Thoracic aorta (tissue), 2 donors: Measurements from ENCODE around the gene KCNH8. TPM values are rescaled to one million over a fixed set of nuclear protein-coding genes. Genes with fewer than 3 reads are reported as not detected.
A peak's percentile ranks its signal among the peaks of the same experiment; 100 is the strongest.

Experiments used
- ATAC-seq: fragments of 150-250 bp; one replicate; pipeline ENCODE4 v1.8.0; 2017; ENCODE audit warnings: low read depth; ENCODE audit not compliant: insufficient number of reproducible peaks, low FRiP score
- DNase-seq: peaks from one replicate; pipeline ENCODE4 v3.0.0-alpha.2; 2020; ENCODE audit warnings: low spot score
- H3K27ac ChIP-seq, 2 donors: fragments of 200-600 bp; sonication (generic); 1 replicate in 1 of 2; 2 replicates in 1 of 2; pipeline ENCODE4 v1.5.1; 2016; ENCODE audit warnings: mild to moderate bottlenecking in 2 of 2, moderate library complexity in 2 of 2
- H3K27me3 ChIP-seq: fragments of 200-600 bp; sonication (generic); replicated peaks from 2 replicates; pipeline ENCODE4 v1.6.0; 2016; ENCODE audit warnings: mild to moderate bottlenecking; ENCODE audit not compliant: insufficient read depth
- H3K36me3 ChIP-seq: fragments of 200-600 bp; sonication (generic); one replicate; pipeline ENCODE4 v1.5.1; 2016
- H3K4me1 ChIP-seq, 2 donors: fragments of 200-600 bp; sonication (generic); 1 replicate in 1 of 2; 2 replicates in 1 of 2; pipeline versions ENCODE4 v1.5.1 to v1.6.0; 2016; ENCODE audit warnings: low read depth in 2 of 2, mild to moderate bottlenecking in 1 of 2; ENCODE audit not compliant: control insufficient read depth in 1 of 2
- H3K4me3 ChIP-seq: fragments of 200-600 bp; sonication (generic); 2 replicates; pipeline ENCODE4 v1.5.1; 2016; ENCODE audit warnings: mild to moderate bottlenecking
- H3K9me3 ChIP-seq: fragments of 200-600 bp; sonication (generic); 2 replicates; pipeline ENCODE4 v1.5.1; 2016
- total RNA-seq, 2 donors: library from RNA; depleted of rRNA; stranded (reverse); fragments of >200 nt; gene quantifications; one replicate each; pipeline versions ENCODE4 v1.1.0 to v1.2.3, GENCODE V29; 2016
- TF ChIP-seq, protein P1 (sequence below): fragments of 200-600 bp; sonication (generic); IDR thresholded peaks from one replicate; pipeline ENCODE4 v1.5.1; 2019; ENCODE audit warnings: antibody characterized with exemption

The KCNH8 gene
- total RNA-seq, 2 donors from 2014 or later: 0.07 TPM; not detected in 1

DNA sequence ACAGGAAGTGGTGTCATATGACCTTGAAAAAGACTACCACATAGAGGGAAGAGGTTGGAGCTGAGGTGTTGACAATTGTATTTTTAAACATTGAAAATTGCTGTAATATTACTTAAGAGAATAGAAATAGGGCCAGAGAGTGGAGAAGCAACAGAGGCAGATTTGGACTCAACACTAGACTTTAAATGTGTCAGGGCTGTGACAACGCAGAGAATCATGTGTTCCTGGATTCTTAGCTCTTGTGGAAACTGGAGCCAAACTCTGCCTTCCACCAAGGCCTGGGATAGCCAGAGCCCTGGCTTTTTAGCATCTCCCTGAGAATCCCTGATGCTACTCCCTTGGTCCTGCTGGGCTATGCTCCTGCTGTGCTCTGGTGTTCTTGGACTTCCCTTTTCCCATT is 277.5 kb downstream of the KCNH8 start:
- Histone ChIP-seq H3K9me3 (no peaks in the 10 kb centered on the region), H3K4me3 (no peak overlapping the region), H3K4me1 (peaks cover 7 to 24% of the 10 kb centered on the region in 2 donors), H3K27ac (peak overlapping the region; percentile 56 to 57), H3K36me3 (no peaks in the 10 kb centered on the region), H3K27me3 (no peaks in the 10 kb centered on the region)
- ATAC-seq: peak; percentile 31
- no peak for DNase-seq
- TF ChIP-seq, protein P1, sequence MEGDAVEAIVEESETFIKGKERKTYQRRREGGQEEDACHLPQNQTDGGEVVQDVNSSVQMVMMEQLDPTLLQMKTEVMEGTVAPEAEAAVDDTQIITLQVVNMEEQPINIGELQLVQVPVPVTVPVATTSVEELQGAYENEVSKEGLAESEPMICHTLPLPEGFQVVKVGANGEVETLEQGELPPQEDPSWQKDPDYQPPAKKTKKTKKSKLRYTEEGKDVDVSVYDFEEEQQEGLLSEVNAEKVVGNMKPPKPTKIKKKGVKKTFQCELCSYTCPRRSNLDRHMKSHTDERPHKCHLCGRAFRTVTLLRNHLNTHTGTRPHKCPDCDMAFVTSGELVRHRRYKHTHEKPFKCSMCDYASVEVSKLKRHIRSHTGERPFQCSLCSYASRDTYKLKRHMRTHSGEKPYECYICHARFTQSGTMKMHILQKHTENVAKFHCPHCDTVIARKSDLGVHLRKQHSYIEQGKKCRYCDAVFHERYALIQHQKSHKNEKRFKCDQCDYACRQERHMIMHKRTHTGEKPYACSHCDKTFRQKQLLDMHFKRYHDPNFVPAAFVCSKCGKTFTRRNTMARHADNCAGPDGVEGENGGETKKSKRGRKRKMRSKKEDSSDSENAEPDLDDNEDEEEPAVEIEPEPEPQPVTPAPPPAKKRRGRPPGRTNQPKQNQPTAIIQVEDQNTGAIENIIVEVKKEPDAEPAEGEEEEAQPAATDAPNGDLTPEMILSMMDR: no peak

DNA sequence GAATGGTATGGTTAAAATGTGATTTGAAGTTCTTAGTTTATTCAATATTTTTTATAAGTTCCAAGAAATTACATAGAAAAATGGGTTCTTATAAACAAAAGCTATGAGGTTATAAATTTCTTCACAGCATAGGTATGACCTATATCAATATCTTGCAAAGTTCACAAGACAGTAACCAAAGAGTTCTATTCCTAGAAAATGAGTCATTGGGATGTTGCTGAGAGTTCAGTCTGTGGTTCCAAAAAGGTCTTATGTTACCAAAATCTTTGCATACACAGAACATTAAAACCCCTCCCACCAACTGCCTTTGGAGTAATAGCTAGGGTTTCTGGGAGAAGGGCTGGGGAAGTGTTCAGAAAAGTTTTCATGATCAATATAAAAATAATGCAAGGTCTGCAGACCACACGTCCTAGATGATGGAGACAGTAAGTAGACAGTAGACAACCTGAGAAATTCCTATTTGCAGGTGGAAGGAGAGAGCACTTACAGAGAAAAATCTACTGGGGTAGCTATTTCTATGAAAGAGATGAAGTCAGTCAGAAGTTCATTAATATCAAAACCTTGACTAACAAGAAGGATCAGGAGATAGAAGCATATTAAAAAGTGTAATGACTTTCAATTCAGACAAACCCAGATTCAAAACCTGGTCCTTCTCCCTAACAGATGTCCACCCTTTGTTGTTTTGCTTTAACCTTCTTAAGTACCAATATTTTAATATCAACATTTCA is 279.3 kb downstream of the KCNH8 start:
- TF ChIP-seq, protein P1: no peak
- H3K9me3 ChIP-seq: no peaks in the 10 kb centered on the region
- H3K27ac ChIP-seq: no peak overlapping the region
- H3K4me1 ChIP-seq: peaks cover 11 to 33% of the 10 kb centered on the region in 2 donors
- H3K27me3 ChIP-seq: no peaks in the 10 kb centered on the region
- H3K36me3 ChIP-seq: no peaks in the 10 kb centered on the region
- DNase-seq (no peak), ATAC-seq (no peak)
- H3K4me3 ChIP-seq: no peak overlapping the region

DNA sequence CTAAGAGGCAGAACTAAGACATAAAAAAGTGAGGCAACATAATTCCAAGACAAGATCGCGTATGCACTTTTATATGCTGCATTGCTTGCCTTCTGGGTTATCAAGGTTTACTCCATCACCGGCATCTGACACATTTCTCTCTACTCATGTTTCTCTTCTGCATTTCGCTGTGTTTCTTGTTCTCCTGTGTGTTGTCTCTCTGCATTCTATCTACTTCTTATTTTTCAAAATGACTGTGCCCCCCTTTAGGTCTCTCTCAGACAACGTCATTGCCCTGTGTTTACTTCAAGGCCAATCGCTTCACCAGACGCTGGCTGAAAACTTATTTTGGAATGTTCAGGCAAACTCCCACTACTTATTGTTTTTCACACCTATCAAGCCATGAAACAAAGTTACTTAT is 280.4 kb downstream of the KCNH8 start:
- Histone ChIP-seq H3K36me3 (no peaks in the 10 kb centered on the region), H3K9me3 (no peaks in the 10 kb centered on the region), H3K4me3 (no peak overlapping the region), H3K27me3 (no peaks in the 10 kb centered on the region), H3K4me1 (peaks cover 11 to 44% of the 10 kb centered on the region in 2 donors), H3K27ac (no peak overlapping the region)
- no peak for ATAC-seq
- DNase-seq: no peak
- TF ChIP-seq, protein P1: no peak

DNA sequence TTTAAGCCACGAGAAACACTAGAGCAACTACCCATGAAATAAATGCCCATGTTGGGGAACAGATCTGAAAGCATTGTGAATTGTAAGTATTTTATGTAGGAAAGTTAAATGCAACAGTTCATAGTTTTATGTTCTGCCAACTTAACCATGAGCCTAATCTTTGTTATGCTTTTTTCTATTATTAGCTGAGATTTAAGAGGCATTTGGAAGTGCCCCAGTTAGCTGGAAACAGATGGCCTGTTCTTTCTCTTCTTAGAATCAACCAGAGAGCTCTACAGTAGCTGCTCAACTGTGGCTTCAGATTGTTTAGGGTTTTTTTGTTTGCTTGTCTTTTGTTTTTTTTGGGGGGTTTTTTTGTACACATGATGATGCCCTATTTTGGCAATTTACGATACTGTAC is 284.4 kb downstream of the KCNH8 start:
- DNase-seq: no peak
- TF ChIP-seq, protein P1: no peak
- H3K27ac ChIP-seq: peak overlapping the region; percentile 49 to 61
- peaks cover 7 to 32% of the 10 kb centered on the region in 2 donors for H3K4me1 ChIP-seq
- peak overlapping the region; percentile 25 for H3K4me3 ChIP-seq
- ATAC-seq: peak; percentile 13
- no peaks in the 10 kb centered on the region for H3K27me3 ChIP-seq
- H3K36me3 ChIP-seq: no peaks in the 10 kb centered on the region
- no peaks in the 10 kb centered on the region for H3K9me3 ChIP-seq

DNA sequence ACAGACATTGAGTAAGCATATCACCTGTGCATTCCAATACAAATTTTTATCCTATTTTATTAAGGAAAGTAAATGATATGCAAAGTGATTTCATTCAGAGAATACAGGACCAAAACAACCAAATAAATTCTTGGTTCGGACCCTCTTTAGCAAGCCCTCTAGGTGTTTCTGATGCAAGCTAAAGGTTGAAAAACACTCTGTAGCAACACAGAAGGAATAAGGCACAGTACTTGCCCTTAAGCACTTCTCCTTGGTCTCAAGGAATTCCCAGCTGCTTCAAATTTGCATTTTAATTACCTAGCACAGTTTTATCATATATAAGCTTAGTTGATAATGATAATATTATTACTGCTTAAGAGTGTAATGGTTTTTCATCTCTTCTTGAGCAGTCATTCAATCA is 288.4 kb downstream of the KCNH8 start:
- no peak for ATAC-seq
- Histone ChIP-seq H3K4me3 (no peak overlapping the region), H3K4me1 (peaks cover 7 to 27% of the 10 kb centered on the region in 2 donors), H3K27ac (no peak overlapping the region), H3K36me3 (no peaks in the 10 kb centered on the region), H3K27me3 (no peaks in the 10 kb centered on the region), H3K9me3 (no peaks in the 10 kb centered on the region)
- DNase-seq: no peak
- TF ChIP-seq, protein P1: no peak
